Liver (tissue), 9 donors: ENCODE data around the gene TAF15. TPM values are rescaled to one million over a fixed set of nuclear protein-coding genes. Genes with fewer than 3 reads are reported as not detected.

Source experiments
- DNase-seq: peaks from one replicate; pipeline ENCODE4 v3.0.0-alpha.2; 2017; ENCODE audit warnings: low spot score
- H3K27ac ChIP-seq, 2 donors: one replicate each; pipeline ENCODE4 v1.7.0; 2013; ENCODE audit warnings: inconsistent platforms in 2 of 2, low read length in 2 of 2, control low read depth in 1 of 2, low read depth in 1 of 2, mild to moderate bottlenecking in 1 of 2
- H3K27me3 ChIP-seq, 4 donors: one replicate each; pipeline versions ENCODE4 v1.6.1 to v1.7.0; 2013; ENCODE audit warnings: low read length in 3 of 4, inconsistent platforms in 1 of 4, mild to moderate bottlenecking in 1 of 4, moderate library complexity in 1 of 4; ENCODE audit not compliant: control insufficient read depth in 4 of 4, insufficient read depth in 4 of 4
- H3K36me3 ChIP-seq, 4 donors: one replicate each; pipeline versions ENCODE4 v1.6.1 to v1.7.0; 2013; ENCODE audit warnings: low read length in 3 of 4, mild to moderate bottlenecking in 3 of 4, low read depth in 1 of 4, moderate library complexity in 1 of 4; ENCODE audit not compliant: control insufficient read depth in 4 of 4, insufficient read depth in 3 of 4
- H3K4me1 ChIP-seq, 4 donors: one replicate each; pipeline versions ENCODE4 v1.6.1 to v1.7.0; 2013; ENCODE audit warnings: low read length in 3 of 4, mild to moderate bottlenecking in 3 of 4, moderate library complexity in 1 of 4; ENCODE audit not compliant: control insufficient read depth in 4 of 4, insufficient read depth in 4 of 4
- H3K4me3 ChIP-seq, 3 donors: one replicate each; pipeline versions ENCODE4 v1.6.1 to v1.7.0; 2013; ENCODE audit warnings: low read length in 3 of 3, control low read depth in 1 of 3, low read depth in 1 of 3, mild to moderate bottlenecking in 1 of 3
- H3K9ac ChIP-seq, 2 donors: one replicate each; pipeline ENCODE4 v1.7.0; 2013; ENCODE audit warnings: low read length in 2 of 2, mild to moderate bottlenecking in 2 of 2, moderate library complexity in 2 of 2, control low read depth in 1 of 2, low read depth in 1 of 2
- H3K9me3 ChIP-seq, 4 donors: one replicate each; pipeline versions ENCODE4 v1.6.1 to v1.7.0; 2013; ENCODE audit warnings: low read length in 3 of 4; ENCODE audit not compliant: control insufficient read depth in 4 of 4
- ATF3 ChIP-seq: IDR thresholded peaks from 2 replicates; pipeline ENCODE4 v1.6.1; 2016; ENCODE audit warnings: antibody characterized with exemption
- CTCF ChIP-seq: fragments of 150-350 bp; IDR thresholded peaks from 2 replicates; pipeline ENCODE4 v1.5.1; 2017; ENCODE audit warnings: improper control_type of control experiment, low read depth, low read length; ENCODE audit not compliant: missing input control
- EGR1 ChIP-seq, 2 donors: IDR thresholded peaks; 2 replicates each; pipeline ENCODE4 v1.6.1; 2016 to 2018; ENCODE audit warnings: antibody characterized with exemption in 2 of 2, low read depth in 2 of 2
- FOXA1 ChIP-seq: IDR thresholded peaks from 2 replicates; pipeline ENCODE4 v1.6.1; 2016; ENCODE audit warnings: antibody characterized with exemption
- FOXA2 ChIP-seq: IDR thresholded peaks from 2 replicates; pipeline ENCODE4 v1.6.1; 2016; ENCODE audit warnings: antibody characterized with exemption
- GABPA ChIP-seq, 2 donors: IDR thresholded peaks in 1 of 2; conservative IDR thresholded peaks in 1 of 2; 2 replicates each; pipeline ENCODE4 v1.6.1; 2016; ENCODE audit warnings: antibody characterized with exemption in 2 of 2, mild to moderate bottlenecking in 1 of 2, moderate library complexity in 1 of 2
- HNF4A ChIP-seq, 2 donors: conservative IDR thresholded peaks; 2 replicates each; pipeline ENCODE4 v1.6.1; 2016; ENCODE audit warnings: antibody characterized with exemption in 2 of 2, mild to moderate bottlenecking in 2 of 2
- JUND ChIP-seq, 2 donors: IDR thresholded peaks; 2 replicates each; pipeline ENCODE4 v1.6.1; 2016; ENCODE audit warnings: antibody characterized with exemption in 2 of 2
- MAX ChIP-seq: IDR thresholded peaks from 2 replicates; pipeline ENCODE4 v1.6.1; 2016; ENCODE audit warnings: antibody characterized with exemption
- NR2F2 ChIP-seq: IDR thresholded peaks from 2 replicates; pipeline ENCODE4 v1.6.1; 2016; ENCODE audit warnings: antibody characterized with exemption
- RAD21 ChIP-seq, 2 donors: IDR thresholded peaks; 2 replicates each; pipeline ENCODE4 v1.6.1; 2016; ENCODE audit warnings: antibody characterized with exemption in 2 of 2, mild to moderate bottlenecking in 2 of 2
- REST ChIP-seq: IDR thresholded peaks from 2 replicates; pipeline ENCODE4 v1.6.1; 2016; ENCODE audit warnings: antibody characterized with exemption, mild to moderate bottlenecking
- TAF1 ChIP-seq: conservative IDR thresholded peaks from 2 replicates; pipeline ENCODE4 v1.6.1; 2016; ENCODE audit warnings: antibody characterized with exemption, mild to moderate bottlenecking
- YY1 ChIP-seq: IDR thresholded peaks from 2 replicates; pipeline ENCODE4 v1.6.1; 2016; ENCODE audit warnings: antibody characterized with exemption, mild to moderate bottlenecking
- ZBTB33 ChIP-seq: IDR thresholded peaks from 2 replicates; pipeline ENCODE4 v1.6.1; 2016; ENCODE audit warnings: antibody characterized with exemption
- WGBS: extraction: QIAGEN DNeasy Blood & Tissue Kit; methylation state at CpG from one replicate; pipeline ENCODE4 v1.1.7; 2013; 5-methylcytosine and 5-hydroxymethylcytosine counted together
- polyA plus RNA-seq, 2 donors: library from polyadenylated mRNA; stranded (reverse) in 1 of 2; unstranded in 1 of 2; fragments of 200-250 nt in 1 of 2; fragments of >200 nt in 1 of 2; fragmentation: Nextera tagmentation in 1 of 2; extraction: Ambion mirVana in 1 of 2; gene quantifications; one replicate each; pipeline versions ENCODE4 v1.2.1 to v1.2.3, GENCODE V29; 2013 to 2015
- total RNA-seq, 2 donors: library from RNA; depleted of rRNA; stranded (reverse); fragments of >200 nt; gene quantifications; one replicate each; pipeline ENCODE4 v1.2.3, GENCODE V29; 2014
- donor health status: healthy.
- donor health status: healthy.
- donor health status: healthy.
- donor health status: healthy.
- donor health status: healthy.

Gene TAF15
- total and polyA plus RNA-seq, 4 donors: 13.5 to 75.0 (median 67.6) TPM

- TF ChIP-seq CTCF (no peak), ATF3 (no peak), NR2F2 (no peak)
Measured at GRCh38 chr17:35819455-35819854, 10.2 kb downstream of the TAF15 start (continued).

- Histone ChIP-seq H3K9me3 (no peaks in the 10 kb centered on the region), H3K27me3 (no peaks in the 10 kb centered on the region), H3K36me3 (peaks cover 9 to 46% (median 36%) of the 10 kb centered on the region in 4 donors)
Measured at GRCh38 chr17:35821308-35821707, 12.0 kb downstream of the TAF15 start.

More at GRCh38 chr17:35821308-35821707, 12.0 kb downstream of the TAF15 start:
- WGBS: 93% methylated on average over 2 of the region's 2 CpGs
- Histone ChIP-seq H3K9ac (no peak overlapping the region), H3K4me1 (peaks cover 0 to 11% (median 9%) of the 10 kb centered on the region in 4 donors), H3K27ac (no peak overlapping the region), H3K4me3 (no peak overlapping the region)
- no peak for DNase-seq
- TF ChIP-seq CTCF: no peak
- TF ChIP-seq TAF1: no peak
- TF ChIP-seq REST: no peak
- no peak for TF ChIP-seq FOXA2
- no peak for TF ChIP-seq ATF3
- TF ChIP-seq ZBTB33: no peak
- no peak for TF ChIP-seq MAX
- TF ChIP-seq JUND (IDR thresholded peaks at IDR 0.05): no peak
- TF ChIP-seq YY1: no peak
- no peak for TF ChIP-seq NR2F2
- no peak for TF ChIP-seq HNF4A (conservative IDR thresholded peaks at IDR 0.05)
- no peak for TF ChIP-seq FOXA1
- TF ChIP-seq EGR1 (IDR thresholded peaks at IDR 0.05; ENCODE audit: low read depth in 2 of 2): no peak
- TF ChIP-seq RAD21 (IDR thresholded peaks at IDR 0.05): no peak
- TF ChIP-seq GABPA (IDR thresholded peaks at IDR 0.05 in 1 of 2, conservative IDR thresholded peaks at IDR 0.05 in 1 of 2): no peak
